Glomerular endothelial cell (primary cell): ENCODE results near the gene ERCC5. TPM values are rescaled to one million over a fixed set of nuclear protein-coding genes. Genes with fewer than 3 reads are reported as not detected.

Experiments used
- DNase-seq: peaks from one replicate; pipeline ENCODE4 v3.0.0-alpha.2; 2011; ENCODE audit warnings: low read depth, low spot score; ENCODE audit errors: extremely low read depth
- total RNA-seq: library from RNA; depleted of rRNA; stranded (reverse); fragments of >200 nt; gene quantifications from 2 replicates; pipeline ENCODE4 v1.2.3, GENCODE V29; 2015

Gene ERCC5
- total RNA-seq, 1 donor from 2014 or later: 48.5 TPM

- DNase-seq: no peak
Observed at GRCh38 chr13:102839462-102839861, 6.4 kb upstream of the ERCC5 start.

GRCh38 chr13:102845289-102845629 is 573 bp upstream of the ERCC5 start:
- DNase-seq: no peak

GRCh38 chr13:102846261-102847015 is 606 bp downstream of the ERCC5 start:
- DNase-seq: no peak

- peak; percentile 25 for DNase-seq
Observed at GRCh38 chr13:102847272-102848234, 1.7 kb downstream of the ERCC5 start.

- no peak for DNase-seq
Observed at GRCh38 chr13:102848956-102849355, 3.1 kb downstream of the ERCC5 start.

- no peak for DNase-seq
Observed at GRCh38 chr13:102852556-102852955, 6.7 kb downstream of the ERCC5 start.

- DNase-seq: no peak
Observed at GRCh38 chr13:102854675-102855074, 8.8 kb downstream of the ERCC5 start.

GRCh38 chr13:102856557-102856956 is 10.7 kb downstream of the ERCC5 start:
- no peak for DNase-seq

GRCh38 chr13:102862624-102863210 is 16.9 kb downstream of the ERCC5 start:
- no peak for DNase-seq

- DNase-seq: no peak
Observed at GRCh38 chr13:102863590-102863989, 17.8 kb downstream of the ERCC5 start.

GRCh38 chr13:102868366-102868936 is 22.6 kb downstream of the ERCC5 start:
- no peak for DNase-seq

GRCh38 chr13:102869948-102870676 is 24.3 kb downstream of the ERCC5 start:
- no peak for DNase-seq

- no peak for DNase-seq
Observed at GRCh38 chr13:102870677-102871415, 25.0 kb downstream of the ERCC5 start.

GRCh38 chr13:102872131-102872530 is 26.3 kb downstream of the ERCC5 start:
- DNase-seq: no peak

GRCh38 chr13:102872531-102872930 is 26.7 kb downstream of the ERCC5 start:
- DNase-seq: no peak

- DNase-seq: no peak
Observed at GRCh38 chr13:102873653-102874052, 27.8 kb downstream of the ERCC5 start.

GRCh38 chr13:102875256-102875655 is 29.4 kb downstream of the ERCC5 start:
- no peak for DNase-seq

GRCh38 chr13:102877303-102877702 is 31.5 kb downstream of the ERCC5 start:
- no peak for DNase-seq

- no peak for DNase-seq
Observed at GRCh38 chr13:102878481-102878880, 32.6 kb downstream of the ERCC5 start.
